ENCODE measurements around the gene KLHDC8A. TPM values are rescaled to one million over a fixed set of nuclear protein-coding genes. Genes with fewer than 3 reads are reported as not detected.

KLHDC8A gene
- total RNA-seq, 1 experiment from 2014 or later: 0.49 TPM

- H3K9me2 ChIP-seq (ENCODE audit: insufficient read depth): no peaks in the 10 kb centered on the region
- H3K36me3 ChIP-seq (ENCODE audit: control insufficient read depth in 1 of 2, insufficient read depth in 2 of 2, low read length in 2 of 2): no peaks in the 10 kb centered on the region
- no peak overlapping the region for H3K9ac ChIP-seq (ENCODE audit: low read length)
- TF ChIP-seq ZNF274 (IDR thresholded peaks at IDR 0.05; ENCODE audit: low read depth, low read length): no peak
- TF ChIP-seq ELF1 (IDR thresholded peaks at IDR 0.05; ENCODE audit: borderline replicate concordance, low read depth): no peak
- TF ChIP-seq JUND (IDR thresholded peaks at IDR 0.05): no peak
- peak; percentile 75 to 86 (median 84) for TF ChIP-seq CTCF (IDR thresholded peaks at IDR 0.05 in 2 of 3, conservative IDR thresholded peaks at IDR 0.05 in 1 of 3; ENCODE audit: borderline replicate concordance in 1 of 3, insufficient read depth in 1 of 3, low read depth in 2 of 3, low read length in 2 of 3)
- no peak for TF ChIP-seq EZH2 (IDR thresholded peaks at IDR 0.05)
- TF ChIP-seq YY1 (IDR thresholded peaks at IDR 0.05; ENCODE audit: extremely low read depth, insufficient replicate concordance, low read depth, low read length): no peak
- no peak for TF ChIP-seq ZBTB33 (IDR thresholded peaks at IDR 0.05; ENCODE audit: extremely low read depth, insufficient replicate concordance, low read length)
- no peak for TF ChIP-seq SP1 (IDR thresholded peaks at IDR 0.05; ENCODE audit: low read depth)
- TF ChIP-seq POLR2AphosphoS5 (IDR thresholded peaks at IDR 0.05; ENCODE audit: low read depth, low read length): no peak
- TF ChIP-seq SRF (IDR thresholded peaks at IDR 0.05; ENCODE audit: low read depth): no peak
- no peak for TF ChIP-seq POLR2A (IDR thresholded peaks at IDR 0.05; ENCODE audit: borderline replicate concordance, extremely low read depth, insufficient read depth, insufficient read length)
- no peak for TF ChIP-seq SIN3A (IDR thresholded peaks at IDR 0.05; ENCODE audit: low read depth)
- TF ChIP-seq EGR1 (IDR thresholded peaks at IDR 0.05; ENCODE audit: low read depth): no peak
- TF ChIP-seq REST (IDR thresholded peaks at IDR 0.05; ENCODE audit: low read depth): no peak
- TF ChIP-seq ATF3 (IDR thresholded peaks at IDR 0.05): no peak
- no peak for TF ChIP-seq ZFX (IDR thresholded peaks at IDR 0.05)
- peak; percentile 74 for TF ChIP-seq RAD21 (IDR thresholded peaks at IDR 0.05; ENCODE audit: low read depth)
- RAD21 ChIA-PET (ENCODE audit: low non-redundant PET in 1 of 2, low total read pairs in 2 of 2, uncharacterized antibody in 2 of 2, unreplicated experiment in 2 of 2): interaction anchor here (0.6 to 2.0 kb wide), 8 partner anchors 81 to 192 kb away, joined by 3 to 11 read pairs (median 4); no protein-coding TSS in a partner anchor
- no peaks in the 10 kb centered on the region for H4K20me1 ChIP-seq (ENCODE audit: insufficient read depth)
- H3K27ac ChIP-seq (ENCODE audit: low read depth, low read length): no peak overlapping the region
- DNase-seq (ENCODE audit: low read depth, low spot score) (peak; percentile 54), ATAC-seq (peak; percentile 80)
- peaks cover 2 to 23% of the 10 kb centered on the region in 2 experiments; a peak in 3 of 4 replicates for H3K4me1 ChIP-seq (ENCODE audit: control insufficient read depth in 1 of 2, insufficient read depth in 2 of 2, low read length in 2 of 2)
- H3K79me2 ChIP-seq (ENCODE audit: insufficient read depth, low read length): no peaks in the 10 kb centered on the region
- CTCF ChIA-PET: interaction anchor here (0.6 to 3.1 kb wide), 31 partner anchors 8 to 303 kb away, joined by 3 to 49 read pairs (median 5); partner anchors contain the start of gene TMCC2
- H3K4me3 ChIP-seq (replicated peaks in 1 of 2; ENCODE audit: low read depth in 1 of 2, low read length in 2 of 2): no peak overlapping the region
- no peak overlapping the region for H3K4me2 ChIP-seq (ENCODE audit: low read length)
- H3K27me3 ChIP-seq (ENCODE audit: insufficient read depth, low read length): no peaks in the 10 kb centered on the region
- H2AFZ ChIP-seq (ENCODE audit: low read depth, low read length, poor library complexity, severe bottlenecking): no peak overlapping the region
- intact Hi-C loops (cut with micrococcal nuclease): loop anchor here (1.0 kb wide), 2 partner anchors 131 to 170 kb away; no protein-coding TSS in a partner anchor
- no peaks in the 10 kb centered on the region for H3K9me3 ChIP-seq (ENCODE audit: control insufficient read depth in 1 of 2, insufficient read depth in 1 of 2, low read depth in 1 of 2, low read length in 2 of 2)
- no TSS peak for BruUV-seq (replicated peaks)
- POLR2A ChIA-PET: interaction anchor here (0.6 to 0.9 kb wide), 2 partner anchors 55 to 131 kb away, joined by 3 read pairs; no protein-coding TSS in a partner anchor
These were observed 2.3 kb downstream of the KLHDC8A start for GRCh38 chr1:205354259-205355074.
